Thymus (tissue), 11 donors: ENCODE measurements around the gene MCUR1. TPM values are rescaled to one million over a fixed set of nuclear protein-coding genes. Genes with fewer than 3 reads are reported as not detected.
"Not testable (repeated sequence)": the region's sequence is repeated elsewhere in the genome, so short reads cannot be mapped to it uniquely, and the experiment has no call there.

Experiments
- DNase-seq, 9 donors: peaks; one replicate each; pipeline ENCODE4 v3.0.0-alpha.2; 2013; ENCODE audit warnings: low spot score in 9 of 9, low read depth in 6 of 9, missing footprints in 1 of 9
- H3K27ac ChIP-seq, 2 donors: one replicate each; pipeline ENCODE4 v1.5.1; 2013; ENCODE audit warnings: control low read depth in 1 of 2, low read depth in 1 of 2, low read length in 1 of 2, mild to moderate bottlenecking in 1 of 2, moderate library complexity in 1 of 2
- H3K27me3 ChIP-seq, 2 donors: one replicate each; pipeline ENCODE4 v1.5.1; 2013; ENCODE audit warnings: low read length in 1 of 2; ENCODE audit not compliant: control insufficient read depth in 2 of 2, insufficient read depth in 1 of 2
- H3K36me3 ChIP-seq, 2 donors: one replicate each; pipeline ENCODE4 v1.5.1; 2013; ENCODE audit warnings: low read length in 1 of 2, mild to moderate bottlenecking in 1 of 2, moderate library complexity in 1 of 2; ENCODE audit not compliant: control insufficient read depth in 2 of 2, insufficient read depth in 2 of 2
- H3K4me1 ChIP-seq, 2 donors: one replicate each; pipeline ENCODE4 v1.5.1; 2013; ENCODE audit warnings: low read length in 2 of 2; ENCODE audit not compliant: control insufficient read depth in 2 of 2, insufficient read depth in 2 of 2
- H3K4me3 ChIP-seq, 2 donors: one replicate each; pipeline ENCODE4 v1.5.1; 2013; ENCODE audit warnings: low read length in 2 of 2, control low read depth in 1 of 2, mild to moderate bottlenecking in 1 of 2
- H3K9me3 ChIP-seq, 2 donors: one replicate each; pipeline ENCODE4 v1.5.1; 2013; ENCODE audit warnings: low read length in 1 of 2, mild to moderate bottlenecking in 1 of 2; ENCODE audit not compliant: control insufficient read depth in 2 of 2, insufficient read depth in 1 of 2
- WGBS: extraction: QIAGEN DNeasy Blood & Tissue Kit; methylation state at CpG from one replicate; pipeline ENCODE4 v1.1.7; 2013; 5-methylcytosine and 5-hydroxymethylcytosine counted together
- polyA plus RNA-seq: library from polyadenylated mRNA; stranded (reverse); fragments of 200-250 nt; gene quantifications from one replicate; pipeline ENCODE4 v1.2.3, GENCODE V29; 2013
- total RNA-seq: library from RNA; stranded (reverse); fragments of 120-200 nt; gene quantifications from one replicate; pipeline ENCODE4 v1.2.4, GENCODE V29; 2013
- donor health status: healthy.

MCUR1 gene
- total and polyA plus RNA-seq, 2 donors, result 15.0 to 17.2 TPM

GRCh38 chr6:13851330-13851729 is 37.0 kb upstream of the MCUR1 start:
- H3K27ac ChIP-seq, result no peak overlapping the region
- over 99% methylated on average over 3 of the region's 3 CpGs for WGBS

GRCh38 chr6:13850690-13851089 is 36.3 kb upstream of the MCUR1 start:
- H3K9me3 ChIP-seq, H3K4me1 ChIP-seq, H3K27me3 ChIP-seq, H3K36me3 ChIP-seq, H3K4me3 ChIP-seq, H3K27ac ChIP-seq, DNase-seq: not testable (repeated sequence)
- WGBS, result 95% methylated on average over 5 of the region's 5 CpGs

More at GRCh38 chr6:13851330-13851729, 37.0 kb upstream of the MCUR1 start:
- Histone ChIP-seq H3K4me1 (peaks cover 0 to 2% of the 10 kb centered on the region in 2 donors), H3K4me3 (no peak overlapping the region), H3K36me3 (no peaks in the 10 kb centered on the region), H3K9me3 (no peaks in the 10 kb centered on the region), H3K27me3 (no peaks in the 10 kb centered on the region)
- no peak for DNase-seq

GRCh38 chr6:13848522-13849150 is 34.3 kb upstream of the MCUR1 start:
- Histone ChIP-seq H3K27ac (peak overlapping the region in 1 of 2 donors; percentile 31), H3K4me1 (peaks cover 0 to 2% of the 10 kb centered on the region in 2 donors), H3K4me3 (no peak overlapping the region), H3K27me3 (no peaks in the 10 kb centered on the region), H3K36me3 (no peaks in the 10 kb centered on the region), H3K9me3 (no peaks in the 10 kb centered on the region)
- WGBS, result 89% methylated on average over 5 of the region's 5 CpGs
- no peak for DNase-seq

GRCh38 chr6:13847326-13848050 is 33.1 kb upstream of the MCUR1 start:
- Histone ChIP-seq H3K4me1 (peaks cover 0 to 2% of the 10 kb centered on the region in 2 donors), H3K27ac (no peak overlapping the region), H3K4me3 (no peak overlapping the region), H3K9me3 (no peaks in the 10 kb centered on the region), H3K36me3 (no peaks in the 10 kb centered on the region), H3K27me3 (no peaks in the 10 kb centered on the region)
- DNase-seq, result no peak
- WGBS, result 93% methylated on average over 11 of the region's 11 CpGs

GRCh38 chr6:13846841-13847240 is 32.5 kb upstream of the MCUR1 start:
- no peaks in the 10 kb centered on the region for H3K36me3 ChIP-seq
- H3K9me3 ChIP-seq, result no peaks in the 10 kb centered on the region
- WGBS, result 93% methylated on average over 13 of the region's 13 CpGs
- no peak overlapping the region for H3K4me3 ChIP-seq
- H3K27ac ChIP-seq, result no peak overlapping the region
- DNase-seq, result no peak
- H3K27me3 ChIP-seq, result no peaks in the 10 kb centered on the region
- H3K4me1 ChIP-seq, result peaks cover 0 to 2% of the 10 kb centered on the region in 2 donors

- DNase-seq, result no peak
- H3K36me3 ChIP-seq, result no peaks in the 10 kb centered on the region
- H3K4me3 ChIP-seq, result no peak overlapping the region
- no peaks in the 10 kb centered on the region for H3K9me3 ChIP-seq
- WGBS, result 98% methylated on average over 5 of the region's 5 CpGs
- H3K4me1 ChIP-seq, result peaks cover 0 to 6% of the 10 kb centered on the region in 2 donors
- no peak overlapping the region for H3K27ac ChIP-seq
- H3K27me3 ChIP-seq, result no peaks in the 10 kb centered on the region
Observed at GRCh38 chr6:13841936-13842335, 27.6 kb upstream of the MCUR1 start.

- Histone ChIP-seq H3K4me1 (peaks cover 0 to 6% of the 10 kb centered on the region in 2 donors), H3K9me3 (no peaks in the 10 kb centered on the region), H3K27ac (peak overlapping the region in 1 of 2 donors; percentile 71), H3K36me3 (no peaks in the 10 kb centered on the region), H3K4me3 (no peak overlapping the region), H3K27me3 (no peaks in the 10 kb centered on the region)
- no peak for DNase-seq
- WGBS, result 95% methylated on average over 3 of the region's 3 CpGs
Observed at GRCh38 chr6:13838616-13839015, 24.3 kb upstream of the MCUR1 start.

- WGBS, result 96% methylated on average over 5 of the region's 5 CpGs
- no peaks in the 10 kb centered on the region for H3K36me3 ChIP-seq
- H3K27me3 ChIP-seq, result no peaks in the 10 kb centered on the region
- no peaks in the 10 kb centered on the region for H3K9me3 ChIP-seq
- DNase-seq, result no peak
- no peak overlapping the region for H3K4me3 ChIP-seq
- no peak overlapping the region for H3K27ac ChIP-seq
- peaks cover 0 to 6% of the 10 kb centered on the region in 2 donors for H3K4me1 ChIP-seq
Observed at GRCh38 chr6:13836170-13836569, 21.8 kb upstream of the MCUR1 start.

GRCh38 chr6:13834790-13835189 is 20.4 kb upstream of the MCUR1 start:
- no peak overlapping the region for H3K4me3 ChIP-seq
- no peaks in the 10 kb centered on the region for H3K9me3 ChIP-seq
- H3K4me1 ChIP-seq, result peaks cover 0 to 6% of the 10 kb centered on the region in 2 donors
- DNase-seq, result no peak
- 18% methylated on average over 1 of the region's 1 CpG for WGBS
- no peak overlapping the region for H3K27ac ChIP-seq
- no peaks in the 10 kb centered on the region for H3K36me3 ChIP-seq
- H3K27me3 ChIP-seq, result no peaks in the 10 kb centered on the region
